GM18951 (cell line): ENCODE measurements around the gene NECTIN1.

Experiments used
- POLR2A ChIP-seq: IDR thresholded peaks from 4 replicates; pipeline ENCODE4 v1.6.1; 2011; ENCODE audit warnings: mild to moderate bottlenecking; ENCODE audit not compliant: insufficient read length, insufficient read depth; ENCODE audit errors: extremely low read depth
- in situ Hi-C: fragments of 300-500 bp; cut with MboI; formaldehyde crosslinking; loops from one replicate; pipeline ENCODE4 v1.12.0; 2022; ENCODE audit warnings: low sequenced_read_pairs, mixed read lengths, inconsistent platforms; ENCODE audit not compliant: unreplicated experiment

NECTIN1 gene

GRCh38 chr11:119697445-119697844 is 31.6 kb downstream of the NECTIN1 start:
- in situ Hi-C loops = no loop called here
- no peak for TF ChIP-seq POLR2A

- no peak for TF ChIP-seq POLR2A
These were observed 32.4 kb downstream of the NECTIN1 start for GRCh38 chr11:119696378-119697222.

GRCh38 chr11:119694334-119694733 is 34.7 kb downstream of the NECTIN1 start:
- in situ Hi-C loops = no loop called here

More at GRCh38 chr11:119696378-119697222, 32.4 kb downstream of the NECTIN1 start:
- in situ Hi-C loops = no loop called here

GRCh38 chr11:119693253-119693815 is 35.7 kb downstream of the NECTIN1 start:
- in situ Hi-C loops = no loop called here
- no peak for TF ChIP-seq POLR2A

More at GRCh38 chr11:119694334-119694733, 34.7 kb downstream of the NECTIN1 start:
- no peak for TF ChIP-seq POLR2A

- in situ Hi-C loops = no loop called here
- TF ChIP-seq POLR2A = no peak
These were observed 36.5 kb downstream of the NECTIN1 start for GRCh38 chr11:119692540-119692820.

GRCh38 chr11:119691701-119692539 is 37.1 kb downstream of the NECTIN1 start:
- in situ Hi-C loops = no loop called here
- TF ChIP-seq POLR2A = no peak

GRCh38 chr11:119691020-119691666 is 37.9 kb downstream of the NECTIN1 start:
- TF ChIP-seq POLR2A = no peak

GRCh38 chr11:119689302-119689701 is 39.7 kb downstream of the NECTIN1 start:
- in situ Hi-C loops = no loop called here
- no peak for TF ChIP-seq POLR2A

More at GRCh38 chr11:119691020-119691666, 37.9 kb downstream of the NECTIN1 start:
- in situ Hi-C loops = no loop called here

GRCh38 chr11:119688356-119688755 is 40.6 kb downstream of the NECTIN1 start:
- no peak for TF ChIP-seq POLR2A
- in situ Hi-C loops = no loop called here

GRCh38 chr11:119687373-119688046 is 41.5 kb downstream of the NECTIN1 start:
- in situ Hi-C loops = no loop called here
- no peak for TF ChIP-seq POLR2A

GRCh38 chr11:119686177-119686882 is 42.7 kb downstream of the NECTIN1 start:
- no peak for TF ChIP-seq POLR2A
- in situ Hi-C loops = no loop called here
